Peyer's patch (tissue), 4 donors: Measurements from ENCODE around the gene B9D1. TPM values are rescaled to one million over a fixed set of nuclear protein-coding genes. Genes with fewer than 3 reads are reported as not detected.

ENCODE experiments used
- DNase-seq, 3 donors: peaks; one replicate each; pipeline ENCODE4 v3.0.0-alpha.2; 2017 to 2019
- H3K27ac ChIP-seq, 4 donors: fragments of 200-600 bp; sonication (generic); one replicate each; pipeline ENCODE4 v1.5.1; 2016 to 2019
- H3K27me3 ChIP-seq, 2 donors: fragments of 200-600 bp; sonication (generic); one replicate each; pipeline ENCODE4 v1.5.1; 2019
- H3K36me3 ChIP-seq, 3 donors: fragments of 200-600 bp; sonication (generic); one replicate each; pipeline ENCODE4 v1.5.1; 2016 to 2019
- H3K4me1 ChIP-seq, 4 donors: fragments of 200-600 bp; sonication (generic); one replicate each; pipeline ENCODE4 v1.5.1; 2016 to 2019
- H3K4me3 ChIP-seq, 4 donors: fragments of 200-600 bp; sonication (generic); 1 replicate in 3 of 4; 2 replicates in 1 of 4; pipeline ENCODE4 v1.5.1; 2016 to 2019; ENCODE audit warnings: mild to moderate bottlenecking in 1 of 4
- H3K9me3 ChIP-seq, 4 donors: fragments of 200-600 bp; sonication (generic); one replicate each; pipeline ENCODE4 v1.5.1; 2016 to 2019; ENCODE audit warnings: mild to moderate bottlenecking in 1 of 4
- POLR2A ChIP-seq, 2 donors: fragments of 450-650 bp; IDR thresholded peaks; one replicate each; pipeline ENCODE4 v1.5.1; 2017; ENCODE audit warnings: antibody characterized with exemption in 2 of 2, mild to moderate bottlenecking in 2 of 2, moderate library complexity in 2 of 2
- total RNA-seq, 4 donors: library from RNA; depleted of rRNA; stranded (reverse); fragments of >200 nt; gene quantifications; one replicate each; pipeline ENCODE4 v1.1.0, GENCODE V29; 2016
- TF ChIP-seq, protein P1 (sequence below), 6 experiments: fragments of 450-650 bp in 4 of 6; fragments of 200-600 bp in 2 of 6; sonication (generic) in 1 of 6; IDR thresholded peaks; one replicate each; pipeline ENCODE4 v1.5.1; 2017 to 2019; ENCODE audit warnings: antibody characterized with exemption in 6 of 6, mild to moderate bottlenecking in 3 of 6, moderate library complexity in 1 of 6

The B9D1 gene
- total RNA-seq, 4 donors from 2014 or later = 4.5 to 15.7 (median 5.6) TPM; not detected in 1

DNA sequence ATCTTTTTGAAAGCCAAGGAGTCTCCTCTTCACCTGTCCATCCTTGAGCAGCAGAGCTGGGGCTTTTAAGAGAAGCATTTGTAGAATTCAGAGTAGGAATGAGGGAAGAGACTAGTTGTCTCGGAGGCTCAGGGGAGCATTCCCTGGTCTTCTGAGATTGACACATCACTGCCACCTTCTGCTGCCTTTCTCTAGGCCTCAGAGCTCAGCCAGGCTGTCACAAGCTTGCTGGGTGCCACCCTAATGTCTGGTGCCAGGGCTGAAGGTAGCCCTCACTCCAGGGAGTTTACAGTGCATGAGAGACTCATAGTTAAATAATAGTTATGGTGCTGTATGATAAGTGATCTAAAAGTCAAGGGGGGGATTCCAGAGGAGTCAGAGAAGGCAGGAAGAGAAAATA lies 39.7 kb downstream of the B9D1 start:
- TF ChIP-seq POLR2A (IDR thresholded peaks at IDR 0.05) = no peak
- TF ChIP-seq, protein P1, sequence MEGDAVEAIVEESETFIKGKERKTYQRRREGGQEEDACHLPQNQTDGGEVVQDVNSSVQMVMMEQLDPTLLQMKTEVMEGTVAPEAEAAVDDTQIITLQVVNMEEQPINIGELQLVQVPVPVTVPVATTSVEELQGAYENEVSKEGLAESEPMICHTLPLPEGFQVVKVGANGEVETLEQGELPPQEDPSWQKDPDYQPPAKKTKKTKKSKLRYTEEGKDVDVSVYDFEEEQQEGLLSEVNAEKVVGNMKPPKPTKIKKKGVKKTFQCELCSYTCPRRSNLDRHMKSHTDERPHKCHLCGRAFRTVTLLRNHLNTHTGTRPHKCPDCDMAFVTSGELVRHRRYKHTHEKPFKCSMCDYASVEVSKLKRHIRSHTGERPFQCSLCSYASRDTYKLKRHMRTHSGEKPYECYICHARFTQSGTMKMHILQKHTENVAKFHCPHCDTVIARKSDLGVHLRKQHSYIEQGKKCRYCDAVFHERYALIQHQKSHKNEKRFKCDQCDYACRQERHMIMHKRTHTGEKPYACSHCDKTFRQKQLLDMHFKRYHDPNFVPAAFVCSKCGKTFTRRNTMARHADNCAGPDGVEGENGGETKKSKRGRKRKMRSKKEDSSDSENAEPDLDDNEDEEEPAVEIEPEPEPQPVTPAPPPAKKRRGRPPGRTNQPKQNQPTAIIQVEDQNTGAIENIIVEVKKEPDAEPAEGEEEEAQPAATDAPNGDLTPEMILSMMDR (IDR thresholded peaks at IDR 0.05) = no peak
- no peaks in the 10 kb centered on the region for H3K4me1 ChIP-seq
- H3K4me3 ChIP-seq = no peak overlapping the region
- H3K9me3 ChIP-seq = no peaks in the 10 kb centered on the region
- no peaks in the 10 kb centered on the region for H3K36me3 ChIP-seq
- DNase-seq = no peak
- H3K27me3 ChIP-seq = no peaks in the 10 kb centered on the region
- H3K27ac ChIP-seq = no peak overlapping the region

DNA sequence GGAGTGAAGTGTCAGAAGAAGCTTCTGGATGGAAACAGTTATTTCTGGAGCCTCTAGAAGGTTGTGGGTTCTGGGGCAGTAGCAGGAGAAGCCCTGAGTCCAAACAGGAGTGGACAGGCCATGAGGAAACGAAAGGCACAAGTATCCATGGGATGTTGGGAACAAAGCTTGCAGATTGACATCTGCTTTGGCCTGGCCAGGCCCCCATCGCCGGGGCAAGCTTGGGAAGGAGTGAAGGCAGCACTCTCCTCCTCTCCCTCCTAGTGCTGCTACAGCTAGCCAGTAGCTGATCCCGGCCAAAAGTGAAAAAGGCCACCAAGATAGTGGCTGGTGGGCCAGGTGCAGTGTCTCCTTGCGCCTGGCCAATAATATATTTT lies 40.4 kb downstream of the B9D1 start:
- Histone ChIP-seq H3K36me3 (no peaks in the 10 kb centered on the region), H3K4me1 (peaks cover 0 to 5% (median 0%) of the 10 kb centered on the region in 4 donors), H3K4me3 (no peak overlapping the region), H3K27me3 (no peaks in the 10 kb centered on the region), H3K9me3 (no peaks in the 10 kb centered on the region), H3K27ac (no peak overlapping the region)
- DNase-seq = no peak
- no peak for TF ChIP-seq POLR2A (IDR thresholded peaks at IDR 0.05)
- TF ChIP-seq, protein P1 (IDR thresholded peaks at IDR 0.05) = no peak

DNA sequence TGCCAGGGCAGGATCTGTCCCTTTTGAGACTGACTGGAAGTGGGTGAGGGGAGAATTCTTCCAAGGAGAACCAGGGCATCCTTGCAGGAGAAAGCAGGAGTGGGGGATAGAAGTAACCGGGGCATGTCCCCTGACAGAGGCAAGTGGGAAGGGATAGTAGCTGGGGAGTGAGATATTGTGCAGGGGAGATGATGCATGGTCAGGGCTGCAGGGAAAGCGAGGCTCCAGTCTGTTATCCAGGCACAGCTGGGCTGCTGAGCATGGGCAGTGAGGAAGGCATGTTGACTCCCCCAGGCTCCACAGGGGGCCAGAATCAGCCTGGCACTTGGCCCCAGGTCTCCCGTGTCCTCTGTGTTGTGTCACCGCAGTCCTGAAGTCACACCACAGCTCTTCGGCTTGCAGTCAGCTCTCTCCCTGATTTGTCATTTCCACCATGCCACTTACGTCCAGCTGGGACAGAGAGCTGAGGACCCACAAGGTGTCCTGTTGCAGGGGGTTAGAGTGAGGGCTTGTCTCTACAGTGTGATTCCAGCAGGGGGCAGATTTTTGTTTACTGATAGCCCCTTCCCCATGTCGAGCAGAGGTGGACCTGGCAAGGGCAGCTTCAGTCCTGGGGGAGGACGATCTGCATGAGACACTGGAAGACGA lies 40.9 kb downstream of the B9D1 start:
- Histone ChIP-seq H3K9me3 (no peaks in the 10 kb centered on the region), H3K27ac (no peak overlapping the region), H3K36me3 (no peaks in the 10 kb centered on the region), H3K27me3 (no peaks in the 10 kb centered on the region), H3K4me3 (no peak overlapping the region), H3K4me1 (peaks cover 0 to 8% (median 2%) of the 10 kb centered on the region in 4 donors)
- no peak for DNase-seq
- no peak for TF ChIP-seq POLR2A (IDR thresholded peaks at IDR 0.05)
- TF ChIP-seq, protein P1 (IDR thresholded peaks at IDR 0.05) = no peak

DNA sequence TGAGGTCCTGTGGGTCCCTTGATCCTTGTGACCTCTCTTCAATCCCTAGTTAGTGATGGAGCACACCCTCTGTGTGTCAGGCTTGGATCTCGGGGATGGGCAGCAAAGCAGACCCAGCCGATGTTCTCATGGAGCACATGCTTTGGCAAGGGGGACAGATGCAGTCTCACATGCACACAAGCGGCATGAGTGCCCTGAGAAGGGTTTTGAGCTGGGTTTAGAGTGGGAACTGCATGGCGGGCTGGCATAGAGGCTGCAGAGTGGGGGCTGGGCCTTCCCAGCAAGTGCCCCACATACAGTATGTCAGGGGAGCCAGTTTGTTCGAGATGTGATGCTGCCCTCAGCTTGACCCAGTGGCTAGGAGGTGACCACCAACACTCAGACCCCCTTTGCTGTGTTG lies 41.6 kb downstream of the B9D1 start:
- no peaks in the 10 kb centered on the region for H3K9me3 ChIP-seq
- no peak overlapping the region for H3K4me3 ChIP-seq
- TF ChIP-seq, protein P1 (IDR thresholded peaks at IDR 0.05) = no peak
- no peak for TF ChIP-seq POLR2A (IDR thresholded peaks at IDR 0.05)
- no peaks in the 10 kb centered on the region for H3K27me3 ChIP-seq
- no peaks in the 10 kb centered on the region for H3K36me3 ChIP-seq
- peaks cover 0 to 8% (median 2%) of the 10 kb centered on the region in 4 donors for H3K4me1 ChIP-seq
- no peak for DNase-seq
- no peak overlapping the region for H3K27ac ChIP-seq

DNA sequence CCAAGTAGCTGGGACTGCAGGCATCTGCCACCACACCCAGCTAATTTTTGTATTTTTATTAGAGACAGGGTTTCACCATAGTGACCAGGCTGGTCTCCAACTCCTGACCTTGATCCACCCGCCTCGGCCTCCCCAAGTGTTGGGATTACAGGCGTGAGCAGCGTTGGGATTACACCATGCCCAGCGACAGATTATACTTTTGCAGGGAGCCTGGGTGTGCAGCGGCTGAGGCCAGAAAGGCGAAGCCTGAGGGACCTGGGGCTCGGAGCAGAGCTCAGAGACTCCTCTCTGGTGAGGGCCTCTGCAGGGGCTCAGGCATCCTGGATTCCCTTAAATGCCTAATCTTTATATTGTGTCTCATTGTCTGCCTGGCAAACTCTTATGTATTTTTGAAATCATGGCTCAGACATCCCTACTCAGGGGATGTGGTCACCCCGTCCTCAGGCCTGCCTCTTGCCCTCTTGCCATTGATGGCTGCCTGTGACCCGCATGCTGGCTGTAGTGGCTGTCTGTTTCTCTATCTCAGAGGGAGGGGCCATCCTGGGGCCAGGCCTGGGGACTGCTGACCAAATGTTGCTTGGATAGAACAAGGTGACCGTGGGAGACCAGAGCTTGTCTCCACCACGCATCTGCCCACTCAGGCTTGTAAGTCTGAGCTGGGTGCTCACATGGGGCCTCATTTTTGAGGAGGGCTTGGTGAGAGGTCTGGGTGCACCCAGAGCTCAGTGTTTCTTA lies 42.6 kb downstream of the B9D1 start:
- DNase-seq = no peak
- Histone ChIP-seq H3K27ac (no peak overlapping the region), H3K36me3 (no peaks in the 10 kb centered on the region), H3K4me3 (no peak overlapping the region), H3K4me1 (peaks cover 0 to 8% (median 2%) of the 10 kb centered on the region in 4 donors), H3K9me3 (no peaks in the 10 kb centered on the region), H3K27me3 (no peaks in the 10 kb centered on the region)
- TF ChIP-seq, protein P1 (IDR thresholded peaks at IDR 0.05) = no peak
- TF ChIP-seq POLR2A (IDR thresholded peaks at IDR 0.05) = no peak
